ENCODE data around the gene C1orf35. TPM values are rescaled to one million over a fixed set of nuclear protein-coding genes. Genes with fewer than 3 reads are reported as not detected.

The C1orf35 gene
- total RNA-seq, 1 donor from 2014 or later = 20.2 TPM

DNA sequence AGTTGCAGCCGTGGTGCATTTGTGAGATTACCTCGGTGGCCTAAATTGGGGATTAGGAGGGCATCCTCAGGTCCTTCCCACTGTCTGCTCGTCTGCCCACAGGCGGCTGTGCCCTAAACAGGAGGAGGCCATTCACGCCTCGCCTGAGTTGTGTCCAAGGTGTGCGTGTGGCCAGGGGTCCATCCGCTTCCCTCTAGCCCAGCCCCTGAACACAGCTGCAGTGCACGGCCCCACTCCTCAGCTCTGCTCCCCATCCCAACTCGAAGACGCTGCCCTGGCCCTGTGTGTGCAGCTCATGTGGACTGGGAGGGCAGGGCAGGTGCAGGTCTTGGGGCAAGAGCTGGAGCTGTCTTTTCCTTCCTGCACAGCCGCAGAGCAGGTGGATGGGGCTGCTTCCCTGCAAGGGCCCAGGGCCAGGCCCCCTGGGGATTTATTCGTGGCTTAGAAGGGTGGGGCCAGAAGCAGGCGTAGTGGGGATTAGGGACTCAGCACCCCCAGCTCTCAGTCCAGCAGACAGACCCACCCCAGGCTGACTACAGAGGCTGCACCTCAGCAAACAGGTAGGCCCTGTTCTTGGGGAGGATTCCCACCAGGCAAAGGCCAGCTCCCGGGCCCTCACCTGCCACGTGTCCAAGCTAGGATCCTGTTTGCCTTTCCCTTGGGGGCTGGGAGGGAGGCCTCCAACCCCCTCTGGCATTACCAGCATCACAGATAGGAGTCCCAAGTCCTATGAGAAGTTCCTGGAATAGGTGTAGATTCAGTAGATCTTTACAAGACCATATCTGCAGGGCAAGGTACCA lies 41.3 kb upstream of the C1orf35 start:
- H3K27ac Mint-ChIP-seq = no peak overlapping the region
- no peaks in the 10 kb centered on the region for H3K27me3 Mint-ChIP-seq

GRCh38 chr1:228143480-228144192 lies 40.5 kb upstream of the C1orf35 start:
- no peak for DNase-seq (ENCODE audit: low spot score, unreplicated experiment)
- Mint-ChIP-seq H3K27me3 (no peaks in the 10 kb centered on the region), H3K4me3 (ENCODE audit: low read depth) (peak overlapping the region; percentile 16), H3K27ac (no peak overlapping the region), H3K4me1 (ENCODE audit: low read depth) (peaks cover 5% of the 10 kb centered on the region), H3K9me3 (ENCODE audit: low read depth) (no peaks in the 10 kb centered on the region), H3K36me3 (ENCODE audit: insufficient read depth) (no peaks in the 10 kb centered on the region)
- no peak for TF ChIP-seq CTCF (IDR thresholded peaks at IDR 0.05; ENCODE audit: unreplicated experiment)

More for the DNA sequence above, 41.3 kb upstream of the C1orf35 start:
- no peak for DNase-seq (ENCODE audit: low spot score, unreplicated experiment)
- Mint-ChIP-seq H3K4me3 (ENCODE audit: low read depth) (no peak overlapping the region), H3K9me3 (ENCODE audit: low read depth) (no peaks in the 10 kb centered on the region), H3K4me1 (ENCODE audit: low read depth) (peaks cover 5% of the 10 kb centered on the region), H3K36me3 (ENCODE audit: insufficient read depth) (no peaks in the 10 kb centered on the region)
- TF ChIP-seq CTCF (IDR thresholded peaks at IDR 0.05; ENCODE audit: unreplicated experiment) = no peak

- Mint-ChIP-seq H3K27me3 (peaks cover under 1% of the 10 kb centered on the region), H3K4me3 (ENCODE audit: low read depth) (peak overlapping the region; percentile 21), H3K4me1 (ENCODE audit: low read depth) (peaks cover 5% of the 10 kb centered on the region), H3K27ac (no peak overlapping the region), H3K9me3 (ENCODE audit: low read depth) (no peaks in the 10 kb centered on the region), H3K36me3 (ENCODE audit: insufficient read depth) (no peaks in the 10 kb centered on the region)
- no peak for DNase-seq (ENCODE audit: low spot score, unreplicated experiment)
- TF ChIP-seq CTCF (IDR thresholded peaks at IDR 0.05; ENCODE audit: unreplicated experiment) = no peak
These were observed 39.6 kb upstream of the C1orf35 start for GRCh38 chr1:228142701-228143136.

DNA sequence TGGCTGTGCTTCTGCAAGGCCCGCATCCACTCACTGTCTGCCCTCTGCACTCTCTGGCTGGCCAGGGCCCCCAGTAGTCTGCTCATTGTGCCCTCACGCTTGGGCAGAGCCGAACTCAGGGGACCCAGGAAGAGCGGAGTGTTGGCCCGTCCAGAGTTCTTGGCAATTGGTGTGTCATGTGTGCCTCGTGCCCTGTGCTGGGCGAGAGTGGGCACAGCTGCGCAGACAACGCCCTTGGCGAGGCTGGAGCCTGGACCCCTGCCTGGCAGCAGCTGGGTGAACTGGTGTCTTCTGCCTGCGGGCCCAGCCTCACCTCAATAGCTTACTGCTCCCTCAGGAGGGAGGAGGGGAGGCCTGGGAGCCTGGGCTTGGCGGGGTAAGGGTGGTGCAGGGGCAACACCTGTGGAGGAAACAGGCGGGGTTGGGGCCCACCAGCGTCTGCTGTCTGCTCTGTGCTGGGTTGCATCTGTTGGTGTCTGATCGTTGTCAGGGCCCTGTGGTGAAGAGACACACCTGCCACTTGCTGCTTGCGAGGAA lies 39.1 kb upstream of the C1orf35 start:
- no peak for TF ChIP-seq CTCF (IDR thresholded peaks at IDR 0.05; ENCODE audit: unreplicated experiment)
- H3K36me3 Mint-ChIP-seq (ENCODE audit: insufficient read depth) = no peaks in the 10 kb centered on the region
- peaks cover 5% of the 10 kb centered on the region for H3K4me1 Mint-ChIP-seq (ENCODE audit: low read depth)
- H3K27ac Mint-ChIP-seq = no peak overlapping the region
- DNase-seq (ENCODE audit: low spot score, unreplicated experiment) = no peak
- peaks cover 5% of the 10 kb centered on the region for H3K27me3 Mint-ChIP-seq
- peak overlapping the region; percentile 90 for H3K4me3 Mint-ChIP-seq (ENCODE audit: low read depth)
- no peaks in the 10 kb centered on the region for H3K9me3 Mint-ChIP-seq (ENCODE audit: low read depth)

Measured in progenitor cell of endocrine pancreas (in vitro differentiated cells).